Endothelial cell (in vitro differentiated cells): ENCODE results near the gene CLEC9A. TPM values are rescaled to one million over a fixed set of nuclear protein-coding genes. Genes with fewer than 3 reads are reported as not detected.
A peak's percentile ranks its signal among the peaks of the same experiment; 100 is the strongest.

Experiments used
- DNase-seq: peaks from one replicate; pipeline ENCODE4 v3.0.0; 2021; ENCODE audit warnings: low spot score
- H3K27ac Mint-ChIP-seq: one replicate; pipeline ENCODE4 v1.8.0; 2021; ENCODE audit warnings: mixed read lengths, inconsistent platforms; ENCODE audit not compliant: unreplicated experiment
- H3K27me3 Mint-ChIP-seq: one replicate; pipeline ENCODE4 v1.8.0; 2021; ENCODE audit warnings: mild to moderate bottlenecking, moderate library complexity, mixed read lengths, inconsistent platforms; ENCODE audit not compliant: unreplicated experiment
- H3K36me3 Mint-ChIP-seq: one replicate; pipeline ENCODE4 v1.8.0; 2021; ENCODE audit warnings: mild to moderate bottlenecking, low read depth, mixed read lengths, inconsistent platforms; ENCODE audit not compliant: unreplicated experiment
- H3K4me1 Mint-ChIP-seq: one replicate; pipeline ENCODE4 v1.8.0; 2021; ENCODE audit warnings: mild to moderate bottlenecking, mixed read lengths, inconsistent platforms; ENCODE audit not compliant: unreplicated experiment
- H3K4me3 Mint-ChIP-seq: one replicate; pipeline ENCODE4 v1.8.0; 2021; ENCODE audit warnings: mild to moderate bottlenecking, mixed read lengths, inconsistent platforms; ENCODE audit not compliant: unreplicated experiment
- H3K9me3 Mint-ChIP-seq: one replicate; pipeline ENCODE4 v1.8.0; 2021; ENCODE audit warnings: mixed read lengths, inconsistent platforms; ENCODE audit not compliant: unreplicated experiment
- total RNA-seq: library from RNA; stranded (reverse); fragmentation: NEBNext Ultra II Directional; extraction: Animal tissue kit (Norgen Biotek cat#: 25700); gene quantifications from one replicate; pipeline ENCODE4 v1.2.1, GENCODE V29; 2021; ENCODE audit not compliant: unreplicated experiment
- TF ChIP-seq, protein P1 (sequence below): fragments of 200-600 bp; sonication (generic); IDR thresholded peaks from one replicate; pipeline ENCODE4 v1.5.0; 2021; ENCODE audit warnings: antibody characterized with exemption; ENCODE audit not compliant: unreplicated experiment

CLEC9A gene
- total RNA-seq, 1 donor from 2014 or later = not detected

GRCh38 chr12:10088955-10089900, 58.7 kb downstream of the CLEC9A start:
- no peak for DNase-seq
- Mint-ChIP-seq H3K27ac (no peak overlapping the region), H3K36me3 (peaks cover 10% of the 10 kb centered on the region), H3K27me3 (peaks cover 1% of the 10 kb centered on the region), H3K9me3 (peaks cover 7% of the 10 kb centered on the region), H3K4me1 (peaks cover 6% of the 10 kb centered on the region), H3K4me3 (no peak overlapping the region)
- TF ChIP-seq, protein P1, sequence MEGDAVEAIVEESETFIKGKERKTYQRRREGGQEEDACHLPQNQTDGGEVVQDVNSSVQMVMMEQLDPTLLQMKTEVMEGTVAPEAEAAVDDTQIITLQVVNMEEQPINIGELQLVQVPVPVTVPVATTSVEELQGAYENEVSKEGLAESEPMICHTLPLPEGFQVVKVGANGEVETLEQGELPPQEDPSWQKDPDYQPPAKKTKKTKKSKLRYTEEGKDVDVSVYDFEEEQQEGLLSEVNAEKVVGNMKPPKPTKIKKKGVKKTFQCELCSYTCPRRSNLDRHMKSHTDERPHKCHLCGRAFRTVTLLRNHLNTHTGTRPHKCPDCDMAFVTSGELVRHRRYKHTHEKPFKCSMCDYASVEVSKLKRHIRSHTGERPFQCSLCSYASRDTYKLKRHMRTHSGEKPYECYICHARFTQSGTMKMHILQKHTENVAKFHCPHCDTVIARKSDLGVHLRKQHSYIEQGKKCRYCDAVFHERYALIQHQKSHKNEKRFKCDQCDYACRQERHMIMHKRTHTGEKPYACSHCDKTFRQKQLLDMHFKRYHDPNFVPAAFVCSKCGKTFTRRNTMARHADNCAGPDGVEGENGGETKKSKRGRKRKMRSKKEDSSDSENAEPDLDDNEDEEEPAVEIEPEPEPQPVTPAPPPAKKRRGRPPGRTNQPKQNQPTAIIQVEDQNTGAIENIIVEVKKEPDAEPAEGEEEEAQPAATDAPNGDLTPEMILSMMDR = no peak

GRCh38 chr12:10094646-10095395, 64.3 kb downstream of the CLEC9A start:
- no peak overlapping the region for H3K4me3 Mint-ChIP-seq
- peaks cover 20% of the 10 kb centered on the region for H3K4me1 Mint-ChIP-seq
- H3K27me3 Mint-ChIP-seq = no peaks in the 10 kb centered on the region
- no peaks in the 10 kb centered on the region for H3K9me3 Mint-ChIP-seq
- H3K27ac Mint-ChIP-seq = no peak overlapping the region
- TF ChIP-seq, protein P1 = no peak
- no peaks in the 10 kb centered on the region for H3K36me3 Mint-ChIP-seq
- no peak for DNase-seq

- Mint-ChIP-seq H3K9me3 (no peaks in the 10 kb centered on the region), H3K4me1 (peaks cover 27% of the 10 kb centered on the region), H3K36me3 (no peaks in the 10 kb centered on the region), H3K4me3 (no peak overlapping the region), H3K27ac (no peak overlapping the region), H3K27me3 (no peaks in the 10 kb centered on the region)
- DNase-seq = no peak
- TF ChIP-seq, protein P1 = no peak
Observed at GRCh38 chr12:10095971-10096370, 65.5 kb downstream of the CLEC9A start.

DNA sequence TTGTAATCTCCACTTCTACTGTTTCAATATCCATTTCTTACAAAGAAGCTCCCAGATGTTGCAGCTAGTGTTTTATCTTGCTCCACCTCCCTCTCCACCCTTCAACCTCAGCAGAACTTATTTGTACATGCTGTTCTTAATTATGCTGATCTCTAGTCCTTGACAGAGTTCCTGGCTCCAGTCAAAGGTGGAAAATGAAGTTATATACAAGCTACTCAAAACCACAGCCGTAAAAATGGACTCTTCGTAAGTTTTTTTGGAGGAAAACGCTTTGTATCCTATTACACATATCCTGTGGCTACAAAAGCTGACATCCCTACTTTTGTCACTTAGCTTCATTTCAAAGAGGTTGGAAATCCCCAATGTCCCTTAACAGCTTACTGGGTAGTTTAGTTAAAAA, 67.0 kb downstream of the CLEC9A start:
- TF ChIP-seq, protein P1 = no peak
- peak overlapping the region; percentile 43 for H3K27ac Mint-ChIP-seq
- H3K4me3 Mint-ChIP-seq = peak overlapping the region; percentile 63
- no peaks in the 10 kb centered on the region for H3K9me3 Mint-ChIP-seq
- H3K27me3 Mint-ChIP-seq = peaks cover 3% of the 10 kb centered on the region
- no peaks in the 10 kb centered on the region for H3K36me3 Mint-ChIP-seq
- DNase-seq = no peak
- peaks cover 35% of the 10 kb centered on the region for H3K4me1 Mint-ChIP-seq
